Psoas muscle (tissue), 8 donors: ENCODE measurements around the gene BCL2L12. TPM values are rescaled to one million over a fixed set of nuclear protein-coding genes. Genes with fewer than 3 reads are reported as not detected.

Experiments used
- ATAC-seq, 4 donors: fragments of 200-7000 bp; cut with Tn5 transposase; one replicate each; pipeline ENCODE4 v1.9.1; 2020; ENCODE audit warnings: moderate library complexity in 3 of 4, mild to moderate bottlenecking in 2 of 4
- DNase-seq, 2 donors: peaks; one replicate each; pipeline ENCODE4 v3.0.0-alpha.2; 2020
- H3K27ac ChIP-seq: fragments of 200-600 bp; one replicate; pipeline ENCODE4 v1.8.0; 2022
- H3K27me3 ChIP-seq, 3 donors: fragments of 200-600 bp in 1 of 3; one replicate each; pipeline versions ENCODE4 v1.6.1 to v1.8.0; 2013 to 2022; ENCODE audit warnings: low read length in 2 of 3, mild to moderate bottlenecking in 2 of 3, moderate library complexity in 1 of 3; ENCODE audit not compliant: insufficient read depth in 3 of 3
- H3K36me3 ChIP-seq, 2 donors: fragments of 200-600 bp in 1 of 2; one replicate each; pipeline versions ENCODE4 v1.6.1 to v1.8.0; 2013 to 2022; ENCODE audit warnings: low read depth in 1 of 2, mild to moderate bottlenecking in 1 of 2, moderate library complexity in 1 of 2; ENCODE audit not compliant: insufficient read depth in 1 of 2
- H3K4me1 ChIP-seq: fragments of 200-600 bp; one replicate; pipeline ENCODE4 v1.8.0; 2022
- H3K4me3 ChIP-seq: fragments of 200-600 bp; one replicate; pipeline ENCODE4 v1.8.0; 2022; ENCODE audit warnings: mild to moderate bottlenecking
- H3K9me3 ChIP-seq: fragments of 200-600 bp; one replicate; pipeline ENCODE4 v1.8.0; 2022
- WGBS, 3 donors: extraction: QIAGEN DNeasy Blood & Tissue Kit; methylation state at CpG; one replicate each; pipeline versions ENCODE4 v1.1.6 to v1.1.7; 2013; 5-methylcytosine and 5-hydroxymethylcytosine counted together
- intact Hi-C, 2 donors: fragments of 100-400 bp; cut with DNase I; formaldehyde crosslinking; loops; one replicate each; pipeline versions ENCODE4 v1.11.0 to v1.14.2; 2022
- polyA plus RNA-seq, 3 donors: library from polyadenylated mRNA; stranded (reverse); fragments of 200-250 nt; gene quantifications; one replicate each; pipeline ENCODE4 v1.2.3, GENCODE V29; 2013
- total RNA-seq, 4 donors: library from RNA; stranded (reverse); fragmentation: NEBNext Ultra II Directional in 2 of 4; extraction: Animal tissue kit (Norgen Biotek cat#: 25700) in 2 of 4; gene quantifications; one replicate each; pipeline versions ENCODE4 v1.2.1 to v1.2.4, GENCODE V29; 2021 to 2023
- TF ChIP-seq, protein P1 (sequence below): fragments of 200-600 bp; IDR thresholded peaks from one replicate; pipeline ENCODE4 v1.8.0; 2022; ENCODE audit warnings: antibody characterized with exemption
- donor health status: healthy with polysubstance abuse.
- donor health status: DM: no; HTN: no; CAD: no; lungs with moderate emphysema.
- donor health status: Bipolar disorder and iron deficiency.
- donor health status: healthy.
- donor health status: DM: yes; HTN: yes; CAD: no.
- donor health status: DM: no; HTN: no; CAD: no.
- donor health status: DM: no; HTN: no; CAD: no.
- donor health status: DM: yes; HTN: yes; CAD: no.

BCL2L12 gene
- total and polyA plus RNA-seq, 7 donors, result 13.0 to 42.7 (median 21.5) TPM

DNA sequence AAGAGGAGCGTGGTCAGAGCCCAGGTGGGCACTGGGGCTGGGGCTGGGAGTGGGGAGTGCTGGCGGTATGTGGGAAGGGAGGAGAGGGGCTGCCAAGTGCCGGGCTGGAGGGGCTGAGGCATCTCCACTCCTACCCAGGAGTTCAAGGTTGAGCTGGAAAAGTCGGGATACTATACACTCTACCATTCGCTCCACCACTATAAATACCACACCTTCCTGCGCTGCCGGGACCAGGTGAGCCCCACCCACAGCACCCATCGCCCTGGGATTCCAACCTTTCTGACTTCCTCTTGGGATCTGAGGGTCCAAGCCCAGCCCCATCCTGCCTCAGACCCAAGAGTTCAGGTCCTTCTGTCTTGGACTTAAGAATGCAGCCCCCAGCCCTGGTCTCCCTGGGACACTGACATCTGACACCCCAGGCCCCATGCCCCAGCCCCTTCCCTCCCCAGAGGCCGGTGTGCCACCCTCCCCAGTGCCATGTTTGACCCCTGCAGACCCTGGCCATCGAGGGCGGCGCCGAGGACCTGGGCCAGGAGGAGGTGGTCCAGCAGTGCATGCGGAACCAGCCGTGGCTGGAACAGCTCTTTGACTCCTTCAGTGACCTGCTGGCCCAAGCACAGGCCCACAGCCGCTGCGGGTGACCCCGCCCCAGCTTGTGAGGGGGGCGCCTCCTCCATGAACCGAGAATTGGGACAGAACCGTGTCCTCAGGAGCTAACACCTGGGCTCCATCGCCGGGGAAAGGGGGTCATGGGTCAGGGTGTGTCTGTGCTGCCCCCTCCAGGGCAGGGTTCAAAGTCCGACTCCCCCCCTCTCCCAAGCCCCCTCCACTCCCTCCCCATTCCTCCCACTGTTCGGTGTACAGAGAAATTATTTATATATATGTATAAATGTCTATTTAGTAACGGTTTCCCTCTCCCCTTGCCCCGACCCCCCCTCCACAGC, 40.5 kb upstream of the BCL2L12 start:
- WGBS, 3 donors, result 82 to 87% (median 83%) methylated on average over 25 to 27 of the region's 27 CpGs
- Histone ChIP-seq H3K4me3 (no peak overlapping the region), H3K9me3 (no peaks in the 10 kb centered on the region), H3K27me3 (no peaks in the 10 kb centered on the region), H3K4me1 (no peaks in the 10 kb centered on the region), H3K36me3 (peaks cover 0 to 35% of the 10 kb centered on the region in 2 donors), H3K27ac (no peak overlapping the region)
- intact Hi-C loops, result no loop called here
- TF ChIP-seq, protein P1, sequence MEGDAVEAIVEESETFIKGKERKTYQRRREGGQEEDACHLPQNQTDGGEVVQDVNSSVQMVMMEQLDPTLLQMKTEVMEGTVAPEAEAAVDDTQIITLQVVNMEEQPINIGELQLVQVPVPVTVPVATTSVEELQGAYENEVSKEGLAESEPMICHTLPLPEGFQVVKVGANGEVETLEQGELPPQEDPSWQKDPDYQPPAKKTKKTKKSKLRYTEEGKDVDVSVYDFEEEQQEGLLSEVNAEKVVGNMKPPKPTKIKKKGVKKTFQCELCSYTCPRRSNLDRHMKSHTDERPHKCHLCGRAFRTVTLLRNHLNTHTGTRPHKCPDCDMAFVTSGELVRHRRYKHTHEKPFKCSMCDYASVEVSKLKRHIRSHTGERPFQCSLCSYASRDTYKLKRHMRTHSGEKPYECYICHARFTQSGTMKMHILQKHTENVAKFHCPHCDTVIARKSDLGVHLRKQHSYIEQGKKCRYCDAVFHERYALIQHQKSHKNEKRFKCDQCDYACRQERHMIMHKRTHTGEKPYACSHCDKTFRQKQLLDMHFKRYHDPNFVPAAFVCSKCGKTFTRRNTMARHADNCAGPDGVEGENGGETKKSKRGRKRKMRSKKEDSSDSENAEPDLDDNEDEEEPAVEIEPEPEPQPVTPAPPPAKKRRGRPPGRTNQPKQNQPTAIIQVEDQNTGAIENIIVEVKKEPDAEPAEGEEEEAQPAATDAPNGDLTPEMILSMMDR, result no peak
- DNase-seq (no peak), ATAC-seq (peak in 1 of 4 donors; percentile 26)

DNA sequence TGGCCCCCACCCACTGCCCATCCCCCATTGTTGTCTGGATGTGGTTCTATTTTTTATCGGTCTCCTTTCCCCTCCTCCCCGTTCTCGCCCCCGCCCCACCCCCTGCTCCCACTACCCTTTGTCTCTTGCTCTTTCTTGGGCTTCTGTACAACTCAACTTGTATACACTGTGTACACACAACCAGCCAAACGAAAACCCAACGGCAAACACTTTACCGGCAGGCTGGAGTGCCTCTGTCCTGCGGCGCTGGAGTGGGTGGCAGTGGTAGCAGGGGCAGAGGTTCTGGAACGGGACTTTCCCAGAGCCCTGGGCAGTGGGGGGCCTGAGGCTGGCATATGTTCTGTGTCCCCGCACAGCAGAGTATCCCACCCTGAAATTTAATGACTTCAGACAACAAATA, 39.5 kb upstream of the BCL2L12 start:
- TF ChIP-seq, protein P1, result no peak
- no peaks in the 10 kb centered on the region for H3K27me3 ChIP-seq
- DNase-seq (no peak), ATAC-seq (no peak)
- no peaks in the 10 kb centered on the region for H3K4me1 ChIP-seq
- peaks cover 0 to 32% of the 10 kb centered on the region in 2 donors for H3K36me3 ChIP-seq
- no peak overlapping the region for H3K4me3 ChIP-seq
- 84 to 88% (median 84%) methylated on average over 11 of the region's 11 CpGs for WGBS, 3 donors
- intact Hi-C loops, result no loop called here
- no peak overlapping the region for H3K27ac ChIP-seq
- H3K9me3 ChIP-seq, result no peaks in the 10 kb centered on the region

DNA sequence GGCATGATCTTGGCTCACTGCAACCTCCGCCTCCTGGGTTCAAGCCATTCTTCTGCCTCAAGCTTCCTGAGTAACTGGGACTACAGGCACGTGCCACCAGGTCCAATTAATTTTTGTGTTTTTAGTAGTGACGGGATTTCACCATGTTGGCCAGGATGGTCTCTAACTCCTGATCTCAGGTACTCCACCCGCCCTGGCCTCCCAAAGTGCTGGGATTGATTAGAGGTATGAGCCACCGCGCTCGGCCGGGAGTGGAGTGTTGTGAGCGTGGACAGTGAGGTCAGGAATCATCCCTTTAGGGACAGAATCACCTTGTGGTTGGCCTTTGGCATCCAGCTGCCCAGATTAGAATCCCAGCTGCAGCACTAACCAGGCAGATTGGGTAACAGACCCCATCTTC, 36.1 kb upstream of the BCL2L12 start:
- H3K27me3 ChIP-seq, result peaks cover 0 to 4% (median 0%) of the 10 kb centered on the region in 3 donors
- no peaks in the 10 kb centered on the region for H3K9me3 ChIP-seq
- intact Hi-C loops, result no loop called here
- no peak overlapping the region for H3K4me3 ChIP-seq
- no peak for ATAC-seq
- 78 to 87% (median 82%) methylated on average over 9 of the region's 9 CpGs for WGBS, 3 donors
- no peaks in the 10 kb centered on the region for H3K4me1 ChIP-seq
- H3K27ac ChIP-seq, result no peak overlapping the region
- H3K36me3 ChIP-seq, result peaks cover 0 to 20% of the 10 kb centered on the region in 2 donors
- TF ChIP-seq, protein P1, result no peak
- no peak for DNase-seq

DNA sequence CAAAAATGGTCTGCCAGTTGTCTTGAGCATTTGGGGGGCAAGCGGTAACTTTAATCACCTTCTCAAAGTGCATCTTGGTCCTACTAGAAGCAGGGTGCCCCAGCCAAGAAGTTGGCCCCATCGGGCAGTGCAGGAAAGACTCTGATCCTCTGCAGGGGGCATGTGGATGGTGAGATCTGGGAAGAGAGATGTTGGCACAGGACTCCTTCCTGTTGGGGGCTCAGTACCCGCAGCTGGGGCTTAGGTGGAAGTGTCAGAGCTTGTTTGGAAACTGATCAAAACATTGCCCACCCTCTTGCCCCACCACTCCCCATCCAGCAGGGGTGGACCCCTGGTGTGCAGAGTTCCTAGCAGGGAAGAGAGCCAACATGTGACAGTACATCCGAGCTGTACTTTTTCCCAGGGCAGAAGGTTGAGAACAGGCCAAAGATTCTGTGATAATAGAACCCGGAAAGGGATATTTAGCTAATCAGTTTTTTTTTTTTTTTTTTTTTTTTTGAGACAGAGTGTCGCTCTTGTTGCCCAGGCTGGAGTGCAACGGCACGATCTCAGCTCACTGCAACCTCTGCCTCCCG, 34.6 kb upstream of the BCL2L12 start:
- intact Hi-C loops, result no loop called here
- Histone ChIP-seq H3K9me3 (no peaks in the 10 kb centered on the region), H3K4me3 (no peak overlapping the region), H3K27ac (no peak overlapping the region), H3K36me3 (peaks cover 0 to 16% of the 10 kb centered on the region in 2 donors), H3K4me1 (no peaks in the 10 kb centered on the region), H3K27me3 (peaks cover 0 to 4% (median 0%) of the 10 kb centered on the region in 3 donors)
- peak in 2 of 4 donors; percentile 35 for ATAC-seq
- WGBS, 3 donors, result 15 to 21% (median 17%) methylated on average over 9 of the region's 9 CpGs
- no peak for DNase-seq
- TF ChIP-seq, protein P1, result no peak
